Tibial artery (tissue), 4 donors: ENCODE results near the gene RFLNA.

ENCODE experiments used
- DNase-seq, 2 donors: peaks; one replicate each; pipeline ENCODE4 v3.0.0-alpha.2; 2019
- H3K27ac ChIP-seq, 2 donors: fragments of 200-600 bp; sonication (generic) in 1 of 2; 1 replicate in 1 of 2; 2 replicates in 1 of 2; pipeline ENCODE4 v1.5.1; 2018 to 2019; ENCODE audit warnings: mild to moderate bottlenecking in 1 of 2
- H3K27me3 ChIP-seq, 2 donors: fragments of 200-600 bp; sonication (generic) in 1 of 2; one replicate each; pipeline versions ENCODE4 v1.5.1 to v1.6.0; 2016 to 2019
- H3K36me3 ChIP-seq, 3 donors: fragments of 200-600 bp; sonication (generic) in 2 of 3; one replicate each; pipeline ENCODE4 v1.5.1; 2016 to 2019; ENCODE audit warnings: mild to moderate bottlenecking in 2 of 3
- H3K4me1 ChIP-seq, 4 donors: fragments of 200-600 bp; sonication (generic) in 2 of 4; 1 replicate in 3 of 4; 2 replicates in 1 of 4; pipeline ENCODE4 v1.5.1; 2016 to 2019
- H3K4me3 ChIP-seq, 2 donors: fragments of 200-600 bp; sonication (generic) in 1 of 2; 1 replicate in 1 of 2; 2 replicates in 1 of 2; pipeline ENCODE4 v1.5.1; 2018 to 2019; ENCODE audit warnings: mild to moderate bottlenecking in 2 of 2
- H3K9me3 ChIP-seq, 3 donors: fragments of 200-600 bp; sonication (generic) in 1 of 3; one replicate each; pipeline ENCODE4 v1.5.1; 2016 to 2019
- intact Hi-C: fragments of 100-400 bp; cut with DNase I; formaldehyde crosslinking; loops from one replicate; pipeline ENCODE4 v1.15.0; 2023; ENCODE audit warnings: low total_unique reads
- TF ChIP-seq, protein P1 (sequence below), 2 experiments: fragments of 200-600 bp in 1 of 2; fragments of 450-650 bp in 1 of 2; IDR thresholded peaks; one replicate each; pipeline ENCODE4 v1.5.1; 2017 to 2019; ENCODE audit warnings: antibody characterized with exemption in 2 of 2, mild to moderate bottlenecking in 1 of 2, moderate library complexity in 1 of 2

RFLNA gene

DNA sequence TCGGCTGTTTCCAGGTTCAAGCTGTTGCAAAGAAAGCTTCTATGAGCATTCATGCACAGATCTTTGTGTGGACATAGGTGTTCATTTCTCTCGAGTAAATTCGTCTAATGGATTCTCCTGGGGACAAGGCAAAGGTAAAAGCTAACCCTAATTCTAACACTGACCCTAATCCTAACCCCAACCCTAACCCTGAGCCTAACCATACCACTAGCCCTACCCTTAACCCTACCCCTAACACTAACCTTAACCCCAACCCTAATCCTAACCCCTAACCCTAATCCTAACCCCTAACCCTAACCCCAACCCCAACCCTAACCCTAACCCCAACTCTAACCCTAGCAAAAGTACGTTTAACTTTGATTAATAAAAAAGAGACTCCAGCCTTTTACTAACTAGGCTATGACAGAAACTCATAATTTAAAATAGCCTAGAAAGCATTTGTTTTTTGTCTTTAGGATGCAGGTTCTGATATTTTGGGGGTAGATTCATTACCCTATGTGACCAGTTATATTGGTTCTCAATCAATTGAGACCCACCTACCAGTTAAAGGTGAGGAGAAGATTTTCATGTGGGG is 27.6 kb upstream of the RFLNA start:
- TF ChIP-seq, protein P1, sequence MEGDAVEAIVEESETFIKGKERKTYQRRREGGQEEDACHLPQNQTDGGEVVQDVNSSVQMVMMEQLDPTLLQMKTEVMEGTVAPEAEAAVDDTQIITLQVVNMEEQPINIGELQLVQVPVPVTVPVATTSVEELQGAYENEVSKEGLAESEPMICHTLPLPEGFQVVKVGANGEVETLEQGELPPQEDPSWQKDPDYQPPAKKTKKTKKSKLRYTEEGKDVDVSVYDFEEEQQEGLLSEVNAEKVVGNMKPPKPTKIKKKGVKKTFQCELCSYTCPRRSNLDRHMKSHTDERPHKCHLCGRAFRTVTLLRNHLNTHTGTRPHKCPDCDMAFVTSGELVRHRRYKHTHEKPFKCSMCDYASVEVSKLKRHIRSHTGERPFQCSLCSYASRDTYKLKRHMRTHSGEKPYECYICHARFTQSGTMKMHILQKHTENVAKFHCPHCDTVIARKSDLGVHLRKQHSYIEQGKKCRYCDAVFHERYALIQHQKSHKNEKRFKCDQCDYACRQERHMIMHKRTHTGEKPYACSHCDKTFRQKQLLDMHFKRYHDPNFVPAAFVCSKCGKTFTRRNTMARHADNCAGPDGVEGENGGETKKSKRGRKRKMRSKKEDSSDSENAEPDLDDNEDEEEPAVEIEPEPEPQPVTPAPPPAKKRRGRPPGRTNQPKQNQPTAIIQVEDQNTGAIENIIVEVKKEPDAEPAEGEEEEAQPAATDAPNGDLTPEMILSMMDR (IDR thresholded peaks at IDR 0.05) = no peak
- Histone ChIP-seq H3K4me3 (no peak overlapping the region), H3K27ac (no peak overlapping the region), H3K9me3 (peaks cover 0 to 6% (median 0%) of the 10 kb centered on the region in 3 donors), H3K27me3 (peaks cover 0 to 26% of the 10 kb centered on the region in 2 donors), H3K36me3 (no peaks in the 10 kb centered on the region), H3K4me1 (no peaks in the 10 kb centered on the region)
- DNase-seq = no peak
- intact Hi-C loops = no loop called here

DNA sequence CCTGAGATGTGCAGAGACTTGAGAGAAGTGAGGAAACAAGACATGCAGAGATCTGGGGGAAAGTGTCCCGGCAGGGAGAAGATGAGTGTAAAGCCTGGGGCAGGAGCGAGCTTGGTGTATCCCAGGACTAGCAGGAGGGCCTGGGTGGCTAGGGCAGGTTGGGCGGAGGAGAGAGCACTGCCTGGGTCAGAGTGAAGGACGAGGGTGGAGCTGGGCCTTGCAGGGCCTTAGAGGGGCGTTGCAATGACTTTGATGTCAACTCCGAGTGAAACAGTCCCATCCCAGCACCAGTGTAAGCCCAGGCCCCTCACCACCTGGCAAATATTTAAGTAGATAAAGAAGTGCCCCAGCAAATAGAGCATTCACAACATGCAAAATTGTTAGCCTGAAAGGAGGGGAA is 24.2 kb upstream of the RFLNA start:
- peaks cover 0 to 8% of the 10 kb centered on the region in 2 donors for H3K27me3 ChIP-seq
- H3K4me1 ChIP-seq = no peaks in the 10 kb centered on the region
- peaks cover 0 to 6% (median 0%) of the 10 kb centered on the region in 3 donors for H3K9me3 ChIP-seq
- intact Hi-C loops = no loop called here
- H3K36me3 ChIP-seq = no peaks in the 10 kb centered on the region
- no peak for DNase-seq
- TF ChIP-seq, protein P1 (IDR thresholded peaks at IDR 0.05) = no peak
- no peak overlapping the region for H3K4me3 ChIP-seq
- no peak overlapping the region for H3K27ac ChIP-seq

DNA sequence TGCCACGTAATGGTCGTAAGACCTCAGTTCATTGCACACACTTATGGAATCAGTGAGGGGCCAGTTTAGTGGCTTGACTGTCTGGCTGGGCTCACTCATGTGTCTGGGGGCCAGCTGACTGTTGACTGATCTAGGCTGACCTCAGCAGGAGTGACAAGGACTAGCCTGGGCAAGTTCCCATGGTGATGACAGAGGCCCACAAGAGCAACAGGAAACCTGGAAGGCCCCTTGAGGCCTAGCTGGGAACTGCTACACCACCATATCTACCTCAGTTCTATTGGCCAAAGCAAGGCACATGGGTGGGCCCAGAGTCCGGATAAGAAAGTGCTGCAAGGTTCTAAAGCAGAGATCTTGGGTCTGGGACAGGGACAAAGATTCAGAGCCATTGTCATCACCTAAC is 21.3 kb upstream of the RFLNA start:
- intact Hi-C loops = no loop called here
- no peak overlapping the region for H3K27ac ChIP-seq
- TF ChIP-seq, protein P1 (IDR thresholded peaks at IDR 0.05) = no peak
- peaks cover 0 to 22% of the 10 kb centered on the region in 2 donors for H3K27me3 ChIP-seq
- no peak overlapping the region for H3K4me3 ChIP-seq
- H3K36me3 ChIP-seq = no peaks in the 10 kb centered on the region
- DNase-seq = no peak
- H3K9me3 ChIP-seq = peaks cover 0 to 6% (median 0%) of the 10 kb centered on the region in 3 donors
- H3K4me1 ChIP-seq = no peaks in the 10 kb centered on the region

DNA sequence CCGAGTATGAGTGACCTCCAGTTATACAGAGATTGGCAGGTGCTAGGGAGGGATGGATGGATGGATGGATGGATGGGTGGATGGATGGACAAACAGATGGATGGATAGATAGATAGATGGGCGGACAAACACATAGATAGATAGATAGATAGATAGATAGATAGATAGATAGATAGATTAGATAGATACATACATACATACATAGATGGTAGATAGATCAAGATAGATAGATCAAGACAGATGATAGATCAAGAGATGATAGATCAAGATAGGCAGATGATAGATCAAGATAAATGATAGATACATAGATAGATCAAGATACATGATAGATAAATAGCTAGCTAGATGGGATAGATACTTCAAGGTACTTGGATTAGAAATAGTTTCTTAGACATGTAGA is 18.6 kb upstream of the RFLNA start:
- no peak overlapping the region for H3K27ac ChIP-seq
- intact Hi-C loops = no loop called here
- TF ChIP-seq, protein P1 (IDR thresholded peaks at IDR 0.05) = no peak
- DNase-seq = no peak
- no peaks in the 10 kb centered on the region for H3K36me3 ChIP-seq
- H3K9me3 ChIP-seq = no peaks in the 10 kb centered on the region
- peaks cover 0 to 12% (median 0%) of the 10 kb centered on the region in 4 donors for H3K4me1 ChIP-seq
- H3K27me3 ChIP-seq = peaks cover 0 to 32% of the 10 kb centered on the region in 2 donors
- no peak overlapping the region for H3K4me3 ChIP-seq

DNA sequence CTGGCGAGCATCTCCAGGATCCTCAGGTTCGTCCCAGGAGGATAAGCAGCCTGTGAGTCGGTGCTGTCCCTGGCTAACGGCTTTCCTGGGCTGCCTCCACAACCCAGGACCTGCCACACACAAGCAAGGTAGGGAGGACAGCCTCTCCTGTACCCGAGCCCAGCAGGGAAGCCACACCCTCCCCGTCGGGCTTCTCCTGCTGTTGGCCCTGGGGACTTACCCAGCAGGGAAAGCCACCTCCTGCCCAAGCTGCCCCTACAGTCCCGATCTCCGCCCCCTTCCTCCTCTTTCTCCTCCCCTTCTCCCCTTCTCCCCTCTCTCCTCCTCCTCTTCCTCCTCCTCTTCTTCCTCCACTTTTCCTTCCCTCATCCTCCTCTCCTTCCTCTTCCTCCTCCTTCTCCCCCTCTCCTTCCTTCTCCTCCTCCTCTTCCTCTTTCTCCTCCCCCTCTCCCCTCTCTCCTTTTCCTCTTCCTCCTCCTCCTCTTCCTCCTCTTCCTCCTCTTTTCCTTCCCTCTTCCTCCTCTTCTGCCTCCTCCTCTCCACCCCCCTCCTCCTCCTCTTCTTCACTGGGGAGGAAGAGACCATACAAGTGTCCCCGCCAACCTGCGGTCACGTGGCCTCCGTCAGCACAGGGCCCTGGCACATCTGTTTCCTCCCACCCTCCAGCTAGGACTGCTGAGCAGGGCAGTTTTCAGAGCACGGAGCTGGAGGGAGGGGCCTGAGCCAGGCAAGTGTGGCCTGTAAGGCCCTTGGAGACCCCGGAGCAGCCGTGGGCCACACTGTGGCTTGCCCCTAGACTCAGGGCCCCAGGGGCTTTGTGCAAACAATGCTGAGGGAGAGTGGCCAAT is 17.3 kb upstream of the RFLNA start:
- TF ChIP-seq, protein P1 (IDR thresholded peaks at IDR 0.05) = no peak
- intact Hi-C loops = no loop called here
- H3K4me3 ChIP-seq = no peak overlapping the region
- H3K27me3 ChIP-seq = peaks cover 0 to 32% of the 10 kb centered on the region in 2 donors
- no peak for DNase-seq
- H3K27ac ChIP-seq = no peak overlapping the region
- peaks cover 0 to 12% (median 2%) of the 10 kb centered on the region in 4 donors for H3K4me1 ChIP-seq
- H3K9me3 ChIP-seq = no peaks in the 10 kb centered on the region
- H3K36me3 ChIP-seq = no peaks in the 10 kb centered on the region
